ENCODE measurements around the gene PLEKHH2. TPM values are rescaled to one million over a fixed set of nuclear protein-coding genes. Genes with fewer than 3 reads are reported as not detected.

The PLEKHH2 gene
- total and polyA plus RNA-seq, 4 donors, result 2.5 to 311 (median 18.3) TPM

- Histone ChIP-seq H3K27ac (ENCODE audit: low read depth in 1 of 2, low read length in 1 of 2) (no peak overlapping the region), H3K9ac (ENCODE audit: insufficient read depth in 1 of 2, low read length in 2 of 2) (no peak overlapping the region), H3K4me3 (no peak overlapping the region), H3K9me3 (ENCODE audit: control insufficient read depth in 4 of 4, insufficient read depth in 3 of 4, low read length in 3 of 4) (no peaks in the 10 kb centered on the region), H3K4me1 (ENCODE audit: control insufficient read depth in 5 of 5, insufficient read depth in 5 of 5, low read length in 5 of 5) (peaks cover 0 to 6% (median 0%) of the 10 kb centered on the region in 5 donors), H3K27me3 (ENCODE audit: control insufficient read depth in 3 of 3, insufficient read depth in 3 of 3, low read length in 2 of 3) (no peaks in the 10 kb centered on the region), H3K36me3 (ENCODE audit: control insufficient read depth in 4 of 4, insufficient read depth in 4 of 4, low read length in 4 of 4) (no peaks in the 10 kb centered on the region)
- ATAC-seq (ENCODE audit: insufficient read depth, low FRiP score), result no peak
- WGBS, 2 donors, result 15 to 16% methylated on average over 2 of the region's 2 CpGs
- TF ChIP-seq CTCF (IDR thresholded peaks at IDR 0.05; ENCODE audit: control extremely low read depth, extremely low read depth), result peak; percentile 11
- peak; percentile 57 to 83 (median 73) for DNase-seq
Measured at GRCh38 chr2:43605079-43605655, 31.9 kb upstream of the PLEKHH2 start.

GRCh38 chr2:43605851-43606250, 31.2 kb upstream of the PLEKHH2 start:
- peak in 1 of 3 donors; percentile 28 for DNase-seq
- WGBS, 2 donors, result 87 to 92% methylated on average over 5 of the region's 5 CpGs
- no peaks in the 10 kb centered on the region for H3K36me3 ChIP-seq (ENCODE audit: control insufficient read depth in 4 of 4, insufficient read depth in 4 of 4, low read length in 4 of 4)
- no peaks in the 10 kb centered on the region for H3K9me3 ChIP-seq (ENCODE audit: control insufficient read depth in 4 of 4, insufficient read depth in 3 of 4, low read length in 3 of 4)
- H3K4me1 ChIP-seq (ENCODE audit: control insufficient read depth in 5 of 5, insufficient read depth in 5 of 5, low read length in 5 of 5), result peaks cover 0 to 6% (median 0%) of the 10 kb centered on the region in 5 donors
- no peak overlapping the region for H3K9ac ChIP-seq (ENCODE audit: insufficient read depth in 1 of 2, low read length in 2 of 2)
- ATAC-seq (ENCODE audit: insufficient read depth, low FRiP score), result no peak
- H3K27ac ChIP-seq (ENCODE audit: low read depth in 1 of 2, low read length in 1 of 2), result no peak overlapping the region
- no peak for TF ChIP-seq CTCF (IDR thresholded peaks at IDR 0.05; ENCODE audit: control extremely low read depth, extremely low read depth)
- H3K27me3 ChIP-seq (ENCODE audit: control insufficient read depth in 3 of 3, insufficient read depth in 3 of 3, low read length in 2 of 3), result no peaks in the 10 kb centered on the region
- no peak overlapping the region for H3K4me3 ChIP-seq

GRCh38 chr2:43609290-43609918, 27.7 kb upstream of the PLEKHH2 start:
- DNase-seq (peak; percentile 36 to 76 (median 69)), ATAC-seq (ENCODE audit: insufficient read depth, low FRiP score) (peak; percentile 67)
- no peaks in the 10 kb centered on the region for H3K27me3 ChIP-seq (ENCODE audit: control insufficient read depth in 3 of 3, insufficient read depth in 3 of 3, low read length in 2 of 3)
- H3K27ac ChIP-seq (ENCODE audit: low read depth in 1 of 2, low read length in 1 of 2), result no peak overlapping the region
- 46 to 53% methylated on average over 6 of the region's 6 CpGs for WGBS, 2 donors
- no peak overlapping the region for H3K9ac ChIP-seq (ENCODE audit: insufficient read depth in 1 of 2, low read length in 2 of 2)
- H3K9me3 ChIP-seq (ENCODE audit: control insufficient read depth in 4 of 4, insufficient read depth in 3 of 4, low read length in 3 of 4), result no peaks in the 10 kb centered on the region
- H3K4me1 ChIP-seq (ENCODE audit: control insufficient read depth in 5 of 5, insufficient read depth in 5 of 5, low read length in 5 of 5), result peaks cover 0 to 26% (median 0%) of the 10 kb centered on the region in 5 donors
- H3K36me3 ChIP-seq (ENCODE audit: control insufficient read depth in 4 of 4, insufficient read depth in 4 of 4, low read length in 4 of 4), result no peaks in the 10 kb centered on the region
- no peak overlapping the region for H3K4me3 ChIP-seq
- TF ChIP-seq CTCF (IDR thresholded peaks at IDR 0.05; ENCODE audit: control extremely low read depth, extremely low read depth), result no peak

Measured in lung (tissue), 12 donors.